ENCODE measurements around the gene MAN2A2. TPM values are rescaled to one million over a fixed set of nuclear protein-coding genes. Genes with fewer than 3 reads are reported as not detected.
"Not testable (repeated sequence)": the region's sequence is repeated elsewhere in the genome, so short reads cannot be mapped to it uniquely, and the experiment has no call there.

The MAN2A2 gene
- total and polyA plus RNA-seq, 2 donors (not counting 3 experiments of a cell fraction or from before 2014, with no cell fraction given): 60.9 to 77.7 TPM

- CTCF ChIA-PET: interaction anchor here (0.6 to 2.4 kb wide), 3 partner anchors 11 to 226 kb away, joined by 3 to 14 read pairs (median 11); partner anchors contain the start of gene FES
- peak overlapping the region; percentile 6 for H3K9ac ChIP-seq (replicated peaks; ENCODE audit: extremely low read depth, insufficient read depth, low read length)
- POLR2A ChIA-PET: no interaction called here
- no peaks in the 10 kb centered on the region for H4K20me1 ChIP-seq (replicated peaks; ENCODE audit: control insufficient read depth, extremely low read depth, insufficient read depth, low read length)
- intact Hi-C loops (cut with micrococcal nuclease) (loop anchor here (1.0 kb wide), 1 partner anchor 10 kb away; the partner anchor contains the start of gene FES), dilution Hi-C loops (cut with MboI; ENCODE audit: extremely low pct_ligation_motif_present, low sequenced_read_pairs) (no loop called here)
- no peak overlapping the region for H2AFZ ChIP-seq (ENCODE audit: low read depth, low read length)
- FAIRE-seq: no peak
- H3K79me2 ChIP-seq (ENCODE audit: control insufficient read depth, insufficient read depth, low read length): peaks cover 49% of the 10 kb centered on the region
- H3K36me3 ChIP-seq (ENCODE audit: control insufficient read depth in 2 of 2, extremely low read depth in 1 of 2, insufficient read depth in 2 of 2, low read length in 2 of 2): peaks cover 12 to 26% of the 10 kb centered on the region in 2 experiments
- no TSS peak for BruUV-seq (replicated peaks)
- peaks cover 39% of the 10 kb centered on the region for H3K4me1 ChIP-seq (ENCODE audit: control insufficient read depth, extremely low read depth, insufficient read depth, low read length)
- no peak overlapping the region for H3K4me3 ChIP-seq (replicated peaks in 1 of 3; ENCODE audit: insufficient read depth in 1 of 3, low read depth in 1 of 3, low read length in 3 of 3)
- no peaks in the 10 kb centered on the region for H3K9me1 ChIP-seq (replicated peaks; ENCODE audit: control insufficient read depth, extremely low read depth, insufficient read depth, low read length)
- H3K27ac ChIP-seq (ENCODE audit: insufficient read depth, low read depth, low read length): peak overlapping the region; percentile 89
- H3K4me2 ChIP-seq (ENCODE audit: insufficient read depth, low read length): peak overlapping the region; percentile 48
- peak; percentile 21 for DNase-seq (ENCODE audit: low read depth, low spot score)
- H3K27me3 ChIP-seq (ENCODE audit: control insufficient read depth in 2 of 2, insufficient read depth in 2 of 2, low read length in 2 of 2): no peaks in the 10 kb centered on the region
- TF ChIP-seq FOS (IDR thresholded peaks at IDR 0.05; ENCODE audit: borderline replicate concordance, insufficient read depth, low read length): no peak
- TF ChIP-seq EZH2 (IDR thresholded peaks at IDR 0.05; ENCODE audit: borderline replicate concordance, low read depth, low read length, severe bottlenecking): no peak
- TF ChIP-seq POLR2AphosphoS5 (IDR thresholded peaks at IDR 0.05; ENCODE audit: insufficient read depth, low read depth, low read length): no peak
- no peak for TF ChIP-seq JUN (IDR thresholded peaks at IDR 0.05; ENCODE audit: borderline replicate concordance, insufficient read depth, insufficient read length, low read depth)
- no peak for TF ChIP-seq GATA2 (IDR thresholded peaks at IDR 0.05; ENCODE audit: insufficient read depth, insufficient read length, low read depth, low read length)
- no peak for TF ChIP-seq MYC (IDR thresholded peaks at IDR 0.05; ENCODE audit: low read depth, low read length)
- H3K9me3 ChIP-seq (replicated peaks; ENCODE audit: control insufficient read depth, insufficient read depth, low read length): no peaks in the 10 kb centered on the region
Measured at GRCh38 chr15:90873998-90874605, 29.0 kb upstream of the MAN2A2 start.

- BruUV-seq (replicated peaks); H3K4me3 ChIP-seq (replicated peaks in 1 of 3; ENCODE audit: insufficient read depth in 1 of 3, low read depth in 1 of 3, low read length in 3 of 3); POLR2A ChIA-PET; FAIRE-seq; H3K9me1 ChIP-seq (replicated peaks; ENCODE audit: control insufficient read depth, extremely low read depth, insufficient read depth, low read length); H4K20me1 ChIP-seq (replicated peaks; ENCODE audit: control insufficient read depth, extremely low read depth, insufficient read depth, low read length); H3K4me2 ChIP-seq (ENCODE audit: insufficient read depth, low read length); intact Hi-C loops (cut with micrococcal nuclease); H3K27me3 ChIP-seq (ENCODE audit: control insufficient read depth in 2 of 2, insufficient read depth in 2 of 2, low read length in 2 of 2); dilution Hi-C loops (cut with MboI; ENCODE audit: extremely low pct_ligation_motif_present, low sequenced_read_pairs); H3K27ac ChIP-seq (ENCODE audit: insufficient read depth, low read depth, low read length); H2AFZ ChIP-seq (ENCODE audit: low read depth, low read length); DNase-seq (ENCODE audit: low read depth, low spot score); CTCF ChIA-PET; H3K9me3 ChIP-seq (replicated peaks; ENCODE audit: control insufficient read depth, insufficient read depth, low read length); H3K9ac ChIP-seq (replicated peaks; ENCODE audit: extremely low read depth, insufficient read depth, low read length): not testable (repeated sequence)
- Histone ChIP-seq H3K79me2 (ENCODE audit: control insufficient read depth, insufficient read depth, low read length) (peaks cover 49% of the 10 kb centered on the region), H3K4me1 (ENCODE audit: control insufficient read depth, extremely low read depth, insufficient read depth, low read length) (peaks cover 31% of the 10 kb centered on the region), H3K36me3 (ENCODE audit: control insufficient read depth in 2 of 2, extremely low read depth in 1 of 2, insufficient read depth in 2 of 2, low read length in 2 of 2) (peaks cover 12 to 33% of the 10 kb centered on the region in 2 experiments)
Measured at GRCh38 chr15:90874986-90875385, 28.1 kb upstream of the MAN2A2 start.
